MCF 10A (cell line): ENCODE results near the gene TOR3A. TPM values are rescaled to one million over a fixed set of nuclear protein-coding genes. Genes with fewer than 3 reads are reported as not detected.

Experiments used
- BruUV-seq: library from RNA; stranded (reverse); fragments of 400-500 nt; replicated peaks from 2 replicates; lab custom pipeline; 2021; lab: Mats Ljungman, UMichigan
- CTCF ChIA-PET: fragments of 300-600 bp; sonication (Branson Sonifier 250); formaldehyde crosslinking; extraction: SDS; loops from one replicate; lab custom pipeline; 2021; ENCODE audit warnings: antibody characterized with exemption, inconsistent platforms; lab: Yijun Ruan, JAX
- POLR2A ChIA-PET: fragments of 300-600, 350-650 bp; sonication (Branson Sonifier 250); formaldehyde crosslinking; extraction: SDS; loops from one replicate; lab custom pipeline; 2020; ENCODE audit warnings: antibody characterized with exemption, inconsistent platforms; lab: Yijun Ruan, JAX
- DNase-seq: peaks from one replicate; pipeline ENCODE4 v3.0.0-alpha.2; 2018; ENCODE audit not compliant: unreplicated experiment
- H3K27ac Mint-ChIP-seq: one replicate; pipeline ENCODE4 v1.8.0; 2022; ENCODE audit warnings: mild to moderate bottlenecking, low read depth, mixed read lengths; ENCODE audit not compliant: unreplicated experiment
- H3K27me3 Mint-ChIP-seq: one replicate; pipeline ENCODE4 v1.8.0; 2022; ENCODE audit warnings: mixed read lengths; ENCODE audit not compliant: insufficient read depth, unreplicated experiment
- H3K36me3 Mint-ChIP-seq: one replicate; pipeline ENCODE4 v1.8.0; 2022; ENCODE audit warnings: mild to moderate bottlenecking, moderate library complexity, mixed read lengths; ENCODE audit not compliant: insufficient read depth, unreplicated experiment
- H3K4me1 Mint-ChIP-seq: one replicate; pipeline ENCODE4 v1.8.0; 2022; ENCODE audit warnings: mixed read lengths; ENCODE audit not compliant: insufficient read depth, unreplicated experiment
- H3K4me3 Mint-ChIP-seq: one replicate; pipeline ENCODE4 v1.8.0; 2022; ENCODE audit warnings: mild to moderate bottlenecking, moderate library complexity, mixed read lengths; ENCODE audit not compliant: unreplicated experiment
- H3K9me3 Mint-ChIP-seq: one replicate; pipeline ENCODE4 v1.8.0; 2022; ENCODE audit warnings: mixed read lengths; ENCODE audit not compliant: unreplicated experiment
- intact Hi-C: fragments of 100-400 bp; cut with micrococcal nuclease; formaldehyde crosslinking; loops from 2 replicates; pipeline ENCODE4 v1.14.1; 2022
- total RNA-seq: library from RNA; stranded (reverse); gene quantifications from 2 replicates; pipeline ENCODE4 v1.2.3, GENCODE V29; 2022
- TF ChIP-seq, protein P1 (sequence below): fragments of 200-600 bp; IDR thresholded peaks from one replicate; pipeline ENCODE4 v1.8.0; 2022; ENCODE audit warnings: antibody characterized with exemption, mild to moderate bottlenecking; ENCODE audit not compliant: unreplicated experiment

The TOR3A gene
- total RNA-seq, 1 experiment from 2014 or later, result 31.3 TPM

- H3K4me3 Mint-ChIP-seq, result no peak overlapping the region
- ChIA-PET POLR2A (interaction anchor here (0.7 to 0.9 kb wide), 2 partner anchors 13 to 804 kb away, joined by 3 to 4 read pairs; no protein-coding TSS in a partner anchor), CTCF (interaction anchor here (0.6 to 2.0 kb wide), 13 partner anchors 9 to 1538 kb away, joined by 3 to 9 read pairs (median 3); partner anchors contain the start of gene TOR3A)
- H3K36me3 Mint-ChIP-seq, result peaks cover 12% of the 10 kb centered on the region
- DNase-seq, result no peak
- TF ChIP-seq, protein P1, sequence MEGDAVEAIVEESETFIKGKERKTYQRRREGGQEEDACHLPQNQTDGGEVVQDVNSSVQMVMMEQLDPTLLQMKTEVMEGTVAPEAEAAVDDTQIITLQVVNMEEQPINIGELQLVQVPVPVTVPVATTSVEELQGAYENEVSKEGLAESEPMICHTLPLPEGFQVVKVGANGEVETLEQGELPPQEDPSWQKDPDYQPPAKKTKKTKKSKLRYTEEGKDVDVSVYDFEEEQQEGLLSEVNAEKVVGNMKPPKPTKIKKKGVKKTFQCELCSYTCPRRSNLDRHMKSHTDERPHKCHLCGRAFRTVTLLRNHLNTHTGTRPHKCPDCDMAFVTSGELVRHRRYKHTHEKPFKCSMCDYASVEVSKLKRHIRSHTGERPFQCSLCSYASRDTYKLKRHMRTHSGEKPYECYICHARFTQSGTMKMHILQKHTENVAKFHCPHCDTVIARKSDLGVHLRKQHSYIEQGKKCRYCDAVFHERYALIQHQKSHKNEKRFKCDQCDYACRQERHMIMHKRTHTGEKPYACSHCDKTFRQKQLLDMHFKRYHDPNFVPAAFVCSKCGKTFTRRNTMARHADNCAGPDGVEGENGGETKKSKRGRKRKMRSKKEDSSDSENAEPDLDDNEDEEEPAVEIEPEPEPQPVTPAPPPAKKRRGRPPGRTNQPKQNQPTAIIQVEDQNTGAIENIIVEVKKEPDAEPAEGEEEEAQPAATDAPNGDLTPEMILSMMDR, result no peak
- intact Hi-C loops, result no loop called here
- no TSS peak for BruUV-seq
- H3K27ac Mint-ChIP-seq, result no peak overlapping the region
- no peaks in the 10 kb centered on the region for H3K9me3 Mint-ChIP-seq
- H3K4me1 Mint-ChIP-seq, result peaks cover 22% of the 10 kb centered on the region
- no peaks in the 10 kb centered on the region for H3K27me3 Mint-ChIP-seq
Observed at GRCh38 chr1:179042700-179043099, 39.2 kb upstream of the TOR3A start.

DNA sequence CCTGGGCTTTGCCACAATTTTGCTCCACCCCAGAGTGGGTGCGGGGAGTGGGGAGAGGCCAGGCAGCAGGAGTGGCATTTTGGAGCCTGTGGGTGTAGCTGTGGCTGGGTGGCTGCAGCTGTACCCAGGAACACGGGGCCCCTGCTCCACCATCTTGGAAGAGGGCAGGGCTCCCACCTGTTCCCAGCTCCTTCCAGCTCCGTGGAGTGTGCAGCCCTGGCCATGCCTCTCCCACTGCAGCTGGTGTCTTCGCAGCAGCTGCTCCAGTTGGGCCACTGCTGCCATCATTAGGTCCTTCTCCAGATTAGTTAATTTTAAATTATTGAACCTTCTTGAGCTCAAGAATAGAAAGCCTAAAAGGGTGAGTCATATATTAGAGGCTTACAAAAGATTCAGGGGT lies 38.6 kb upstream of the TOR3A start:
- no peaks in the 10 kb centered on the region for H3K9me3 Mint-ChIP-seq
- H3K4me3 Mint-ChIP-seq, result no peak overlapping the region
- intact Hi-C loops, result no loop called here
- BruUV-seq, result no TSS peak
- H3K36me3 Mint-ChIP-seq, result peaks cover 10% of the 10 kb centered on the region
- no peaks in the 10 kb centered on the region for H3K27me3 Mint-ChIP-seq
- peaks cover 22% of the 10 kb centered on the region for H3K4me1 Mint-ChIP-seq
- TF ChIP-seq, protein P1, result no peak
- DNase-seq, result no peak
- POLR2A ChIA-PET, result interaction anchor here (0.7 to 1.1 kb wide), 5 partner anchors 14 to 803 kb away, joined by 3 to 4 read pairs (median 3); no protein-coding TSS in a partner anchor
- CTCF ChIA-PET, result interaction anchor here (0.6 to 1.9 kb wide), 8 partner anchors 8 to 1935 kb away, joined by 3 to 9 read pairs (median 3); no protein-coding TSS in a partner anchor
- H3K27ac Mint-ChIP-seq, result no peak overlapping the region

GRCh38 chr1:179043907-179044306 lies 38.0 kb upstream of the TOR3A start:
- Mint-ChIP-seq H3K36me3 (peaks cover 10% of the 10 kb centered on the region), H3K4me3 (no peak overlapping the region), H3K27me3 (no peaks in the 10 kb centered on the region), H3K4me1 (peaks cover 16% of the 10 kb centered on the region), H3K27ac (no peak overlapping the region), H3K9me3 (no peaks in the 10 kb centered on the region)
- intact Hi-C loops, result no loop called here
- DNase-seq, result no peak
- ChIA-PET POLR2A (interaction anchor here (0.7 to 1.1 kb wide), 4 partner anchors 13 to 40 kb away, joined by 3 to 4 read pairs (median 3); no protein-coding TSS in a partner anchor), CTCF (interaction anchor here (0.6 kb wide), 1 partner anchor 282 kb away, joined by 3 read pairs; no protein-coding TSS in a partner anchor)
- BruUV-seq, result TSS peak; percentile 29
- TF ChIP-seq, protein P1, result no peak

GRCh38 chr1:179046808-179047635 lies 34.8 kb upstream of the TOR3A start:
- no peaks in the 10 kb centered on the region for H3K9me3 Mint-ChIP-seq
- CTCF ChIA-PET, result interaction anchor here (0.6 to 1.4 kb wide), 2 partner anchors 32 to 45 kb away, joined by 4 to 8 read pairs; no protein-coding TSS in a partner anchor

More at GRCh38 chr1:179046808-179047635, 34.8 kb upstream of the TOR3A start:
- Mint-ChIP-seq H3K36me3 (peaks cover 4% of the 10 kb centered on the region), H3K4me3 (no peak overlapping the region), H3K27ac (no peak overlapping the region), H3K27me3 (no peaks in the 10 kb centered on the region), H3K4me1 (peaks cover 12% of the 10 kb centered on the region)
- POLR2A ChIA-PET, result interaction anchor here (0.6 kb wide), 1 partner anchor 490 kb away, joined by 3 read pairs; no protein-coding TSS in a partner anchor
- TF ChIP-seq, protein P1, result no peak
- no peak for DNase-seq
- BruUV-seq, result no TSS peak
- intact Hi-C loops, result no loop called here
